PC-9 (cell line): Measurements from ENCODE around the gene METTL16.
"Not testable (repeated sequence)": the region's sequence is repeated elsewhere in the genome, so short reads cannot be mapped to it uniquely, and the experiment has no call there.

Source experiments
- EZH2 ChIP-seq: fragments of 200-600 bp; sonication (generic); IDR thresholded peaks from 2 replicates; pipeline ENCODE4 v1.8.0; 2017; ENCODE audit warnings: antibody characterized with exemption, low read depth
- TF ChIP-seq, protein P1 (sequence below): fragments of 200-600 bp; sonication (generic); conservative IDR thresholded peaks from 2 replicates; pipeline ENCODE4 v1.6.1; 2017; ENCODE audit warnings: mixed run types, antibody characterized with exemption, mild to moderate bottlenecking, moderate library complexity

- not testable (repeated sequence) for TF ChIP-seq EZH2
- TF ChIP-seq, protein P1, sequence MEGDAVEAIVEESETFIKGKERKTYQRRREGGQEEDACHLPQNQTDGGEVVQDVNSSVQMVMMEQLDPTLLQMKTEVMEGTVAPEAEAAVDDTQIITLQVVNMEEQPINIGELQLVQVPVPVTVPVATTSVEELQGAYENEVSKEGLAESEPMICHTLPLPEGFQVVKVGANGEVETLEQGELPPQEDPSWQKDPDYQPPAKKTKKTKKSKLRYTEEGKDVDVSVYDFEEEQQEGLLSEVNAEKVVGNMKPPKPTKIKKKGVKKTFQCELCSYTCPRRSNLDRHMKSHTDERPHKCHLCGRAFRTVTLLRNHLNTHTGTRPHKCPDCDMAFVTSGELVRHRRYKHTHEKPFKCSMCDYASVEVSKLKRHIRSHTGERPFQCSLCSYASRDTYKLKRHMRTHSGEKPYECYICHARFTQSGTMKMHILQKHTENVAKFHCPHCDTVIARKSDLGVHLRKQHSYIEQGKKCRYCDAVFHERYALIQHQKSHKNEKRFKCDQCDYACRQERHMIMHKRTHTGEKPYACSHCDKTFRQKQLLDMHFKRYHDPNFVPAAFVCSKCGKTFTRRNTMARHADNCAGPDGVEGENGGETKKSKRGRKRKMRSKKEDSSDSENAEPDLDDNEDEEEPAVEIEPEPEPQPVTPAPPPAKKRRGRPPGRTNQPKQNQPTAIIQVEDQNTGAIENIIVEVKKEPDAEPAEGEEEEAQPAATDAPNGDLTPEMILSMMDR, result not testable (repeated sequence)
Measured at GRCh38 chr17:2521775-2522410, 10.2 kb upstream of the METTL16 start.
